T-cell (primary cell): ENCODE measurements around the gene PTPN1. TPM values are rescaled to one million over a fixed set of nuclear protein-coding genes. Genes with fewer than 3 reads are reported as not detected.
A peak's percentile ranks its signal among the peaks of the same experiment; 100 is the strongest.

Source experiments
- ATAC-seq, 4 experiments: fragments of 200-7000 bp in 3 of 4; fragments of 150-1000 bp in 1 of 4; cut with Tn5 transposase; replicated peaks in 1 of 4; 1 replicate in 3 of 4; 2 replicates in 1 of 4; pipeline ENCODE4 v1.10.0; 2021; ENCODE audit warnings: moderate library complexity in 3 of 4, mild to moderate bottlenecking in 2 of 4, moderate number of reproducible peaks in 1 of 4
- CTCF ChIA-PET, 2 donors: fragments of 300-600 bp; sonication (Branson Sonifier 250); formaldehyde crosslinking; loops; one replicate each; lab custom pipeline; 2022; ENCODE audit warnings: antibody characterized with exemption in 2 of 2; lab: Charles Lee
- POLR2A ChIA-PET, 2 donors: fragments of 300-600 bp; sonication (Branson Sonifier 250); formaldehyde crosslinking; loops; one replicate each; lab custom pipeline; 2022; ENCODE audit warnings: antibody characterized with exemption in 2 of 2; lab: Charles Lee
- DNase-seq, 35 experiments: peaks; one replicate each; pipeline versions ENCODE4 v3.0.0 to v3.0.0-alpha.2; 2013 to 2023
- H3K27ac ChIP-seq: one replicate; pipeline ENCODE4 v1.5.1; 2013; ENCODE audit warnings: low read length
- H3K27me3 ChIP-seq, 2 experiments: replicated peaks in 1 of 2; 1 replicate in 1 of 2; 2 replicates in 1 of 2; pipeline versions ENCODE4 v1.6.1 to v1.7.0; 2013; ENCODE audit warnings: low read length in 1 of 2, mixed read lengths in 1 of 2; ENCODE audit not compliant: control insufficient read depth in 2 of 2, insufficient read depth in 2 of 2; ENCODE audit errors: extremely low read depth in 1 of 2
- H3K36me3 ChIP-seq, 2 donors: 1 replicate in 1 of 2; 2 replicates in 1 of 2; pipeline versions ENCODE4 v1.6.1 to v1.7.0; 2013; ENCODE audit warnings: low read length in 1 of 2; ENCODE audit not compliant: control insufficient read depth in 2 of 2, insufficient read depth in 1 of 2; ENCODE audit errors: extremely low read depth in 1 of 2
- H3K4me1 ChIP-seq, 2 experiments: 1 replicate in 1 of 2; 2 replicates in 1 of 2; pipeline versions ENCODE4 v1.6.1 to v1.7.0; 2013; ENCODE audit warnings: low read length in 2 of 2, mixed read lengths in 1 of 2; ENCODE audit not compliant: insufficient read depth in 2 of 2, control insufficient read depth in 1 of 2; ENCODE audit errors: extremely low read depth in 1 of 2
- H3K4me3 ChIP-seq, 2 donors: 1 replicate in 1 of 2; 2 replicates in 1 of 2; pipeline versions ENCODE4 v1.5.1 to v1.7.0; 2013; ENCODE audit warnings: mild to moderate bottlenecking in 2 of 2, low read length in 1 of 2, moderate library complexity in 1 of 2; ENCODE audit not compliant: control insufficient read depth in 1 of 2; ENCODE audit errors: extremely low read depth in 1 of 2
- H3K9me3 ChIP-seq: 2 replicates; pipeline ENCODE4 v1.7.0; 2013
- H3K27ac Mint-ChIP-seq, 2 donors: one replicate each; pipeline ENCODE4 v1.8.0; 2020 to 2021; ENCODE audit warnings: mild to moderate bottlenecking in 2 of 2, mixed read lengths in 2 of 2
- H3K27me3 Mint-ChIP-seq, 2 donors: one replicate each; pipeline ENCODE4 v1.8.0; 2021 to 2022; ENCODE audit warnings: mixed read lengths in 2 of 2
- H3K36me3 Mint-ChIP-seq: one replicate; pipeline ENCODE4 v1.8.0; 2021; ENCODE audit warnings: mixed read lengths
- H3K4me1 Mint-ChIP-seq, 3 donors: one replicate each; pipeline ENCODE4 v1.8.0; 2020 to 2022; ENCODE audit warnings: mixed read lengths in 3 of 3, mild to moderate bottlenecking in 1 of 3
- H3K4me3 Mint-ChIP-seq, 3 donors: one replicate each; pipeline ENCODE4 v1.8.0; 2020 to 2022; ENCODE audit warnings: mild to moderate bottlenecking in 3 of 3, mixed read lengths in 3 of 3, moderate library complexity in 3 of 3
- H3K9me3 Mint-ChIP-seq, 3 donors: one replicate each; pipeline ENCODE4 v1.8.0; 2020 to 2022; ENCODE audit warnings: mixed read lengths in 3 of 3
- WGBS: methylation state at CpG from one replicate; pipeline ENCODE4 v1.1.5; 2013; ENCODE audit warnings: missing lambda C conversion rate; ENCODE audit not compliant: insufficient coverage; 5-methylcytosine and 5-hydroxymethylcytosine counted together
- total RNA-seq, 35 experiments: library from RNA in 6 of 35; stranded (reverse) in 6 of 35; fragments of 120-200 nt in 1 of 35; gene quantifications; one replicate each; pipeline versions ENCODE4 v1.2.1 to v1.2.4 and lab custom pipeline; 2013 to 2026

Gene PTPN1
- total RNA-seq, 5 donors from 2014 or later (not counting 1 experiment from before 2014, with no cell fraction given) = 50.7 to 67.9 (median 55.3) TPM

- H3K27me3 Mint-ChIP-seq = no peaks in the 10 kb centered on the region
These were observed 76.5 kb downstream of the PTPN1 start for GRCh38 chr20:50586531-50587232.

DNA sequence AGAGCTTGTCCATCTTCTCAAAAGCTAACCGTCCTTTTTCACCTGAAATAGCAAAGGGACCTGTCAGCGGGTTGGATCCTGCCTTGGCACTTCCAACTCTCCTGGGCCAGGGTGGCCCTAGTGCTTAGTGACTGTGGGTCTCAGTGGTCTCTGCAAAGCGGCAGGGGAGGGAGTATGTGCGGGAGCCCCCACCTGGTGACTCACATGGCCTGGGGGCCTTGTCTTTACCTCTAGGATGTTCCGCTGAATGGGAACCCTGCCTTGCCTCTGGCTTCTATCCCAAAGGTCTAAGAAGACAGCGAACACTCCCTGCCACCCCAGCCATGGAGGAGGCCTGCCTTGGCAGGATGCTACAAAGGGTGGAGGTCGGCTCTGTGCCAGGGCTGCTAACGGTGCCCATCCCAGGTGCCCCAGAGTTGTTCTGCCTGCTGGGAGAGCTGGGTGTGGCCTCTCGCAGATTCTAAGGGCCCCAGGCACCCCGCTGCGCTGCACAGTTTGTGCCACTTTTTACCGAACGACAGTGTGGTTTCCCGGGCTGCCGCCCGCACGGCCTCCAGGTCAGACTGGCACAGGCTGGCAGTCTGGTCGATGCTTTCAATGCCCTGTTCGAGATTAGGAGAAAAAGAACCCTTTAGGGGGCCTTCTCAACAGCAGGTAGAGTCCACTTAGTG lies 77.2 kb downstream of the PTPN1 start:
- Mint-ChIP-seq H3K9me3 (no peaks in the 10 kb centered on the region), H3K4me1 (peaks cover 0 to 6% (median 3%) of the 10 kb centered on the region in 3 donors), H3K36me3 (peaks cover 25% of the 10 kb centered on the region), H3K27me3 (no peaks in the 10 kb centered on the region), H3K27ac (no peak overlapping the region), H3K4me3 (no peak overlapping the region)
- Histone ChIP-seq H3K4me3 (no peak overlapping the region), H3K27me3 (no peaks in the 10 kb centered on the region), H3K4me1 (peaks cover 0 to 4% of the 10 kb centered on the region in 2 experiments), H3K27ac (no peak overlapping the region), H3K9me3 (no peaks in the 10 kb centered on the region), H3K36me3 (peaks cover 8 to 59% of the 10 kb centered on the region in 2 donors)
- CTCF ChIA-PET = interaction anchor here (0.6 to 1.3 kb wide), 6 partner anchors 68 to 400 kb away, joined by 3 to 4 read pairs (median 4); no protein-coding TSS in a partner anchor
- WGBS = 92% methylated on average over 18 of the region's 19 CpGs
- POLR2A ChIA-PET = interaction anchor here in 1 of 2 donors (0.6 kb wide), 1 partner anchor 74 kb away, joined by 3 read pairs; no protein-coding TSS in a partner anchor
- peak in 2 of 4 experiments; percentile 8 to 16 for ATAC-seq
- DNase-seq = no peak

More at GRCh38 chr20:50586531-50587232, 76.5 kb downstream of the PTPN1 start:
- Mint-ChIP-seq H3K36me3 (peaks cover 25% of the 10 kb centered on the region), H3K27ac (no peak overlapping the region), H3K4me1 (peaks cover 0 to 6% (median 3%) of the 10 kb centered on the region in 3 donors), H3K4me3 (no peak overlapping the region), H3K9me3 (no peaks in the 10 kb centered on the region)
- ChIA-PET POLR2A (interaction anchor here in 1 of 2 donors (0.6 kb wide), 1 partner anchor 74 kb away, joined by 3 read pairs; no protein-coding TSS in a partner anchor), CTCF (interaction anchor here in 1 of 2 donors (0.5 kb wide), 1 partner anchor 88 kb away, joined by 6 read pairs; no protein-coding TSS in a partner anchor)
- Histone ChIP-seq H3K27me3 (no peaks in the 10 kb centered on the region), H3K4me3 (no peak overlapping the region), H3K9me3 (no peaks in the 10 kb centered on the region), H3K27ac (no peak overlapping the region), H3K36me3 (peaks cover 13 to 67% of the 10 kb centered on the region in 2 donors), H3K4me1 (peaks cover 0 to 4% of the 10 kb centered on the region in 2 experiments)
- no peak for ATAC-seq
- DNase-seq = no peak
- WGBS = 98% methylated on average over 13 of the region's 13 CpGs

DNA sequence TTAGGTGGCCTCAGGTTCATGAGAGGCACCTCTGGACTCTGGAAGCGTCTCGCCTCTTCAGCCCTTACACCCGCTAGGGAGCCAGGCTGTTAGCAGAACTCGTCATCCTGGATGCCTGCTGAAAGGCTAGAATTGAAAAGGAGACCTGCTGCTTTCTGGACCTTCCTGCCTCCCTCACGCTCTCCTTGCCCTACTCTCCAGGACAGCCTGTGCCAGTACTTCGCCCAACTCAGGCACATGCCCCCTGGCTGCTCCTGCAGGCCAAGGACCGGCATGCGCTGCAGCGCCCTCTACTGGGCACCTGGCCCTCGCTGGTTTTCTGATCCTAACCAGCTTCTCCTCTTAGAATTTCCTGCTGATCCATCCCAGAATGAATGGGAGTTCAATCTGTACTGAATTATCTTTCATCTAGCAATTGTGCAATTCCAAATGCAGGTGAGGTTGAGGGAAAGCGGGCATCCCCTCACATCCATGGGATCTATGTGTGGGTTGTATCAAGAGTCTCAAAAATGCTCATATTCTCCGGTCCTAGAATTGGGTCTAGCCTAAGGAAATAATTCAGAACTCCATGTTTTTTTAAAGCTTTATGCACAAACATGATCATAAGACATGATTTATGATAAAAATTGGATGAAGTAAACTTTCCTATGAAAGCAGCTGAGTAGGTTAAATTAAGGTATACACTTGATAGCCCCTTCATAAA lies 78.0 kb downstream of the PTPN1 start:
- Mint-ChIP-seq H3K36me3 (peaks cover 19% of the 10 kb centered on the region), H3K9me3 (no peaks in the 10 kb centered on the region), H3K4me1 (peaks cover 0 to 6% (median 3%) of the 10 kb centered on the region in 3 donors), H3K4me3 (no peak overlapping the region), H3K27me3 (no peaks in the 10 kb centered on the region), H3K27ac (peak overlapping the region; percentile 56 to 73)
- H3K9me3 ChIP-seq = no peaks in the 10 kb centered on the region
- DNase-seq (peak; percentile 35 to 81 (median 62)), ATAC-seq (peak; percentile 59 to 73 (median 63))
- H3K27me3 ChIP-seq = no peaks in the 10 kb centered on the region
- peaks cover 0 to 4% of the 10 kb centered on the region in 2 experiments for H3K4me1 ChIP-seq
- H3K36me3 ChIP-seq = peaks cover 8 to 52% of the 10 kb centered on the region in 2 donors
- no peak overlapping the region for H3K4me3 ChIP-seq
- H3K27ac ChIP-seq = no peak overlapping the region
- WGBS = 80% methylated on average over 3 of the region's 12 CpGs
- ChIA-PET CTCF (interaction anchor here (0.5 to 1.3 kb wide), 17 partner anchors 36 to 472 kb away, joined by 3 to 8 read pairs (median 4); no protein-coding TSS in a partner anchor), POLR2A (interaction anchor here in 1 of 2 donors (0.8 kb wide), 1 partner anchor 76 kb away, joined by 3 read pairs; no protein-coding TSS in a partner anchor)

DNA sequence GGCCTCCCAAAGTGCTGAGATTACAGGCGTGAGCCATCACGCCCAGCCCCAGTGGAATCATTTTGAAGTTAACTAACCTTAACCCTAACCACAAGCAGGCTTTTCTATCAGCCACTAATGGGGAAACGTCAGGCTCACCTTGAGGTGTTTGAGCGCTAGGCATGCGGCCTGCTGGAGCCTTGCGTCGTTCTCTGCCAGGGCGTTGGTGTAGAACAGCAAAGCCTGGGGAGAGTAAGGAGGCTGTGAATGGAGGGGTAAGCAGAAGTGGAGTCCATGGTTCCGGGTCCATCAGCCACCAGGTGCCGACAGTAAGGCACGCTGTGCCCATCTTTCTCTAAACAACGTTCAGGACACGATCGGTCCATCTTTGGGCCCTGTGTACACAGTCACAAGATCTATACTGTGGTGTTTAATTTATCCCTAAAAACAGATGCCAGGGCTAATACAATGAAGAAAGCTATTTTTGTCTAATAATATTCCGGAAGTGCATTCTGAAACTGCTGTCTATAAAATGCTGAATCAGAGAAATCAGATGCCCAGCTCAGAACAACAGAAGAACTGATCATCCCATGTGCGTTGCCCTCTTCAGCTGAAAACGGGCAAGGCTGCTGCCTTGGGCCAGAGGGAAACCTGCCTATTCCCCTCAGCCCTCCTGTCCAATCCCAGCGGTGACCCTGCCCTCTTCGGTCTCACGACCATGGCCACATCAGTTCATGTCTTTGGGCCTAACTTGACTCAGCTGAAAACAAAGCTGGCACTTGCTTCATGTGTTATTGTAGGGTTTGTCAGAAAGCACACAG lies 79.6 kb downstream of the PTPN1 start:
- Histone ChIP-seq H3K4me1 (peaks cover 0 to 4% of the 10 kb centered on the region in 2 experiments), H3K27ac (no peak overlapping the region), H3K9me3 (no peaks in the 10 kb centered on the region), H3K4me3 (no peak overlapping the region), H3K36me3 (peaks cover 8 to 38% of the 10 kb centered on the region in 2 donors), H3K27me3 (no peaks in the 10 kb centered on the region)
- ChIA-PET CTCF (interaction anchor here (0.6 to 1.0 kb wide), 6 partner anchors 77 to 1723 kb away, joined by 3 to 6 read pairs (median 5); no protein-coding TSS in a partner anchor), POLR2A (interaction anchor here in 1 of 2 donors (0.7 kb wide), 1 partner anchor 185 kb away, joined by 4 read pairs; no protein-coding TSS in a partner anchor)
- no peak overlapping the region for H3K27ac Mint-ChIP-seq
- no peak for DNase-seq
- H3K27me3 Mint-ChIP-seq = no peaks in the 10 kb centered on the region
- WGBS = 97% methylated on average over 12 of the region's 20 CpGs
- H3K36me3 Mint-ChIP-seq = peaks cover 15% of the 10 kb centered on the region
- H3K4me3 Mint-ChIP-seq = no peak overlapping the region
- peaks cover 0 to 6% (median 3%) of the 10 kb centered on the region in 3 donors for H3K4me1 Mint-ChIP-seq
- H3K9me3 Mint-ChIP-seq = no peaks in the 10 kb centered on the region
- ATAC-seq = no peak

DNA sequence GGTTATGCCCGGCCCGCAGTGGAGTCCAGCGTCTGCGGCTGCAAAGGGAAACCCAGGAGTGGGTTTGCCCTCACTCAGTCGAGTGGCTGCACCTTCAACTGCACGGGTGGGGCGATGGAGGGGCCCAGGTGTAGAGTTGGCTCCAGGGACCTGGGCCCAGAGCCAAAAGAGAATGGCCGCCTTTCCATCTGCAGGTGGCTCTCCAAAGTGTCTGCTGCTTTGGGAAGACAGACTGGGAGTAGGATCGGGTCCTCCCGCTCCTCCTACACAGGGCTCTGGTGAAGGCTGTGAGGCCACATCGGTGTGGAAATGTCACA lies 80.1 kb downstream of the PTPN1 start:
- no peaks in the 10 kb centered on the region for H3K27me3 Mint-ChIP-seq
- ChIA-PET POLR2A (no interaction called here), CTCF (no interaction called here)
- H3K4me1 ChIP-seq = peaks cover 0 to 4% of the 10 kb centered on the region in 2 experiments
- H3K27ac ChIP-seq = no peak overlapping the region
- ATAC-seq (no peak), DNase-seq (no peak)
- no peak overlapping the region for H3K4me3 Mint-ChIP-seq
- H3K27me3 ChIP-seq = no peaks in the 10 kb centered on the region
- peaks cover 8 to 32% of the 10 kb centered on the region in 2 donors for H3K36me3 ChIP-seq
- H3K27ac Mint-ChIP-seq = no peak overlapping the region
- H3K36me3 Mint-ChIP-seq = peaks cover 11% of the 10 kb centered on the region
- no peak overlapping the region for H3K4me3 ChIP-seq
- H3K4me1 Mint-ChIP-seq = peaks cover 0 to 6% (median 3%) of the 10 kb centered on the region in 3 donors
- no peaks in the 10 kb centered on the region for H3K9me3 Mint-ChIP-seq
- H3K9me3 ChIP-seq = no peaks in the 10 kb centered on the region
- WGBS = 96% methylated on average over 11 of the region's 11 CpGs
